ENCODE results near the gene TPCN2.

The TPCN2 gene

GRCh38 chr11:69058511-69059270 lies 10.0 kb downstream of the TPCN2 start:
- no peak for DNase-seq

- no peak for DNase-seq
Measured at GRCh38 chr11:69059429-69059828, 10.7 kb downstream of the TPCN2 start.

- no peak for DNase-seq
Measured at GRCh38 chr11:69059985-69060384, 11.3 kb downstream of the TPCN2 start.

GRCh38 chr11:69060806-69061712 lies 12.3 kb downstream of the TPCN2 start:
- DNase-seq: no peak

- DNase-seq: no peak
Measured at GRCh38 chr11:69061713-69062053, 13.0 kb downstream of the TPCN2 start.

- DNase-seq: no peak
Measured at GRCh38 chr11:69062169-69062855, 13.6 kb downstream of the TPCN2 start.

GRCh38 chr11:69062873-69063651 lies 14.3 kb downstream of the TPCN2 start:
- no peak for DNase-seq

GRCh38 chr11:69063652-69064260 lies 15.0 kb downstream of the TPCN2 start:
- no peak for DNase-seq

GRCh38 chr11:69064394-69064957 lies 15.7 kb downstream of the TPCN2 start:
- DNase-seq: no peak

GRCh38 chr11:69065147-69065710 lies 16.5 kb downstream of the TPCN2 start:
- DNase-seq: no peak

GRCh38 chr11:69066122-69067112 lies 17.7 kb downstream of the TPCN2 start:
- DNase-seq: no peak

GRCh38 chr11:69067200-69067599 lies 18.5 kb downstream of the TPCN2 start:
- no peak for DNase-seq

- no peak for DNase-seq
Measured at GRCh38 chr11:69071086-69071800, 22.5 kb downstream of the TPCN2 start.

- no peak for DNase-seq
Measured at GRCh38 chr11:69071956-69072355, 23.2 kb downstream of the TPCN2 start.

- no peak for DNase-seq
Measured at GRCh38 chr11:69073469-69073868, 24.7 kb downstream of the TPCN2 start.

- no peak for DNase-seq
Measured at GRCh38 chr11:69074375-69075140, 25.8 kb downstream of the TPCN2 start.

GRCh38 chr11:69075421-69076128 lies 26.8 kb downstream of the TPCN2 start:
- no peak for DNase-seq
